ENCODE data around the gene SP100.

GRCh38 chr2:230552181-230552580, 136.2 kb downstream of the SP100 start:
- TF ChIP-seq POLR2A (IDR thresholded peaks at IDR 0.05), result no peak
- no peak for TF ChIP-seq CTCF (IDR thresholded peaks at IDR 0.05)

Data from right lobe of liver (tissue), 4 donors.